GM10266 (cell line): ENCODE measurements around the gene FATE1.
"Not testable (repeated sequence)": the region's sequence is repeated elsewhere in the genome, so short reads cannot be mapped to it uniquely, and the experiment has no call there.

ENCODE experiments used
- DNase-seq: peaks from one replicate; pipeline ENCODE4 v3.0.0; 2012; ENCODE audit errors: extremely low spot score
- CTCF ChIP-seq: IDR thresholded peaks from 2 replicates; pipeline ENCODE4 v1.5.1; 2012; ENCODE audit warnings: mild to moderate bottlenecking, low read depth; ENCODE audit not compliant: control insufficient read depth, insufficient read depth; ENCODE audit errors: missing control alignments

The FATE1 gene

DNA sequence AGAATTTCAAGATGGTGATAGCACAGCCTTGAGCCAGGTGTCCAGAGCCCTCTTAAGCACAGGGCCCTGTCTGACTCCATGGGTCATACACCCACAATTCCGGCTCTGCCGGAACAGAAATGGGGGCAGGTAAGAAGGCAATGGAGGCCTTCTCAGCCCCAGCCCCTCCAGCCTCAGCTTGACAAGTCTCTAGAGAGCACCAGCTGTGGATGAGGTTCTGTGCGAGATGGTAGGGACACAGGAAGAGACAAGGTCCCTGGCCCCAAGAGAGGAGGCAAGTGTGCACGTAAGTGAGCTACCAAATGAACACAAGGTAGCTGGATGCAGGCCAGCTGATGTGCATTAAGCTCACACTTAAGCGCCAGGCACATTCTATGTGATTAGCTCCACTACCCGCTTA lies 23.0 kb upstream of the FATE1 start:
- no peak for DNase-seq
- TF ChIP-seq CTCF, result no peak

- TF ChIP-seq CTCF, result no peak
These were observed 21.7 kb upstream of the FATE1 start for GRCh38 chrX:151694121-151694520.

DNA sequence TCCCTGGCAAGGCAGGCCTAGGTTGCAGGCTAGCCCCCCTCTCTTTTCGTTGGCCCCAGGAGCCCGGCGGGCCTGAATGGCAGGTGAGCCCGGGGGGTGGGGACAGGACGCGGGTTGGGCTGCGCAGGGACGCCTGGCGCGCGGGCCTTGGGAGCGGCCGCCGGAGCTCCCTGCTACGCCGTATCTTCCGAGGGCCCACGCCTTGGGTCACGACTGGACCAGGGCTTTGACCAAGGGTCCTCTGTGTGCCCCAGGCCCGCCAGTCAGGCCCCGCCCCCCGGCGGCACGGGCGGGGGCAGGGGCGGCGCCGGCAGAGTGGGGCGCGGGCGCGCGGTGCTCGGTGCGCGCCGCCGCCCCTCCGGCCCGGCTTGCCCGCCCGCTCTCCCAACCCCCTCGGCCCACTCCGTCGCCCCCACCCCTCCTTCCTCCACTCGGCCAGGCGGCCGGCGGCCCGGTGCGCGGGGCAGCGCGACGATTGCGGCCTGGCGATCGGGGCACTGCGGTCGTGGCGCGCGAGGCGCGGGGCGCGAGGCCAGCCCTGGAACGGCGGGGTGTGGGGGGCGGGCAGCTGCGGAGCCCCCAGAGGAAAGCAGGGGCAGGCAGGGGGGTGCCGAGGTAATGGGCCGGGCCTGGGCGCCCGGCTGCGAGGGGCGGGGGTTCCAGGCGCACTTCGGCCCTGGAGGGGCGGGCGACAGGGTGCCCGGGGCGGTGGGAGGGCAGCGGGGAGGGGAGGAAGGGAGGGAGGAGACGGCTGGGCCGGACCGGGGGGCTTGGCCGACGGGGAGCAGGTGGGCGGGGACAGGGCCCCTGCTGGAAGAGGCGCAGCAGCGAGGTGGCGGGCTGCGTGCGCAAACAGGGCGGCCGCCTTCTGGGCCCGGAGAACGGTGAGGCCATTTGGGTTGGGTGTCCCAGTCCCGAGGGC lies 20.9 kb upstream of the FATE1 start, which contains the start of gene PRRG3:
Gene PRRG3, plus strand, starts transcription at position 798 of the 922 bp plus-strand sequence. CDS start 3,357 bp downstream, outside the sequence.
- no peak for TF ChIP-seq CTCF
- DNase-seq, result no peak

More at GRCh38 chrX:151694121-151694520, 21.7 kb upstream of the FATE1 start:
- no peak for DNase-seq

DNA sequence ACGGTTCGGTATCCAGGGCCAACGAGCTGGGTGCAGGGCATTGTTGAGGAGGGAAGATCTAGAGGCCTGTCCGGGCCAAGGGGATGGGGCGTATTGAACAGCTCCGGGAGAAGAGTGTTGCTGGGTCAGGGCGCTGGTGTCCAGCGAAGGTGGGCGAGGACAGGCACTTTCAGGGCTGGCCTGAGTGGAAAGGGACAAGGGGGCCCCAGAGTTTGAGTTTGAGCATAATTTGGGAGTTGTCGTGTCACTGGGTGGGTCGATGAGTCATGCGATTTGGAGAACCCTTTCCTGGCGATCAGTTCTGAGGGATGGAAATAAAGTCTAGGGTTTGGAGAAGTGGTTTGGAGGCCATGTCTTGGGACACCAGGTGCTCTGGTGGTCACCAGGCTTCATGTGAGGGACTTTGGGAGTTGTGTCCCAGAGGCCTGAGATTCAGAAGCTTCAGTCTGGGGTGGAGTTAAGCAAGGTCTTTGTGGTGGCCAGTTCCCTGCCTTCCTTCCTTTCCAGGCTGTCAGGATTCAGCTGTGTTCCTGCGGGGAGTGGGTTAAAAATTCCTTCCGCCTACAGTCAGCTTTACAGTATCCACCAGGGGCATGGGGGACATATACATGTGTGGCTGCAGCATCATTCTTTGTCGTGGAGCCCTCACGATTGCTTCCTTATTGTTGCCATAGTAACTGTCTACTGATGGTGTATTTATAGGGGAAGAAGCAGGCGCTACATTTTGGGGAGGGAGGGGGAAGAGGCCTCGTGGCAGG lies 20.1 kb upstream of the FATE1 start:
- no peak for DNase-seq
- TF ChIP-seq CTCF, result no peak

GRCh38 chrX:151697082-151697481 lies 18.8 kb upstream of the FATE1 start:
- not testable (repeated sequence) for DNase-seq

DNA sequence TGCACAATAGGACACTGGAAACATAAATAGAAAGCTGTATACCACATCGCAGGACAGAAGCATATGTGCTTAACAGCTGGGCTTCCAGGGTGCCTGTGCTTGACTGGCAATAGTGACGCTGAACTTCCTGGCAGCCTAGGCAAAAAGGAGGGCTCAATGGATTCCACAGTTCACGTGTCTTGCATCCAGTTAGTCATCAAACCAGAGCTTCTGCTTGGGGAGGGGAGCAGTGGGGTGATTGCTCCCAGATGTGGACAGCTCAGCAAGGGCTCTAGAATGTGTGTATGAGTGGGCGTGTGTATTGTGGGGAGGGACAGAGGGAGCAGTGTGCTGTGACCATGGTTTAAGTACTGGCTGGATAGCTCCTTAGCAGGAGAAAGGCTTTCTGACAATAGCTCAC lies 18.3 kb upstream of the FATE1 start:
- no peak for DNase-seq
- TF ChIP-seq CTCF, result no peak

- DNase-seq, result no peak
- no peak for TF ChIP-seq CTCF
These were observed 17.4 kb upstream of the FATE1 start for GRCh38 chrX:151698485-151698884.
